B cell (primary cell): ENCODE results near the gene MT1G. TPM values are rescaled to one million over a fixed set of nuclear protein-coding genes. Genes with fewer than 3 reads are reported as not detected.

Experiments
- ATAC-seq: fragments of 200-7000 bp; cut with Tn5 transposase; one replicate; pipeline ENCODE4 v1.10.0; 2021; ENCODE audit warnings: low read depth, mild to moderate bottlenecking, moderate number of reproducible peaks, moderate library complexity
- CTCF ChIA-PET: fragments of 350-600 bp; sonication (Branson Sonifier 250); formaldehyde crosslinking; loops from one replicate; lab custom pipeline; 2021; ENCODE audit warnings: antibody characterized with exemption, inconsistent platforms; lab: Charles Lee
- POLR2A ChIA-PET: fragments of 350-600 bp; sonication (Branson Sonifier 250); formaldehyde crosslinking; loops from one replicate; lab custom pipeline; 2021; ENCODE audit warnings: antibody characterized with exemption; lab: Charles Lee
- DNase-seq: peaks from one replicate; pipeline ENCODE4 v3.0.0; 2013
- H2AFZ ChIP-seq: 2 replicates; pipeline ENCODE4 v1.6.1; 2012; ENCODE audit warnings: mild to moderate bottlenecking, low read depth, low read length; ENCODE audit not compliant: insufficient read depth, poor library complexity, severe bottlenecking
- H3K27ac ChIP-seq, 2 donors: 1 replicate in 1 of 2; 2 replicates in 1 of 2; pipeline ENCODE4 v1.5.1; 2012 to 2013; ENCODE audit warnings: low read length in 2 of 2, mild to moderate bottlenecking in 2 of 2, moderate library complexity in 1 of 2
- H3K27me3 ChIP-seq, 4 experiments: fragments of 200-600 bp in 1 of 4; sonication (generic) in 1 of 4; replicated peaks in 1 of 4; 1 replicate in 2 of 4; 2 replicates in 2 of 4; pipeline versions ENCODE4 v1.6.1 to v1.7.0; 2013 to 2016; ENCODE audit warnings: low read length in 3 of 4, mild to moderate bottlenecking in 2 of 4, mixed read lengths in 1 of 4, moderate library complexity in 1 of 4; ENCODE audit not compliant: insufficient read depth in 4 of 4, control insufficient read depth in 3 of 4; ENCODE audit errors: control extremely low read depth in 1 of 4
- H3K36me3 ChIP-seq, 2 experiments: replicated peaks in 1 of 2; 1 replicate in 1 of 2; 2 replicates in 1 of 2; pipeline versions ENCODE4 v1.6.1 to v1.7.1; 2013; ENCODE audit warnings: low read length in 1 of 2; ENCODE audit not compliant: insufficient read depth in 2 of 2, control insufficient read depth in 1 of 2; ENCODE audit errors: control extremely low read depth in 1 of 2, extremely low read depth in 1 of 2
- H3K4me1 ChIP-seq, 2 donors: fragments of 200-600 bp in 1 of 2; sonication (generic) in 1 of 2; 1 replicate in 1 of 2; 2 replicates in 1 of 2; pipeline versions ENCODE4 v1.5.1 to v1.6.1; 2013 to 2017; ENCODE audit warnings: low read length in 2 of 2; ENCODE audit not compliant: control insufficient read depth in 2 of 2, insufficient read depth in 2 of 2
- H3K4me2 ChIP-seq: replicated peaks from 2 replicates; pipeline ENCODE3; 2012; ENCODE audit warnings: mild to moderate bottlenecking, low read depth, low read length; ENCODE audit not compliant: poor library complexity, severe bottlenecking
- H3K4me3 ChIP-seq, 5 experiments: fragments of 200-600 bp in 1 of 5; sonication (generic) in 1 of 5; 1 replicate in 3 of 5; 2 replicates in 2 of 5; pipeline versions ENCODE4 v1.5.1 to v1.7.0; 2011 to 2016; ENCODE audit warnings: low read length in 4 of 5, mild to moderate bottlenecking in 4 of 5, low read depth in 2 of 5, control low read depth in 1 of 5, moderate library complexity in 1 of 5; ENCODE audit not compliant: insufficient read depth in 1 of 5; ENCODE audit errors: control extremely low read depth in 1 of 5, extremely low read depth in 1 of 5
- H3K79me2 ChIP-seq: fragments of 200-600 bp; sonication (generic); one replicate; pipeline ENCODE4 v1.6.0; 2016; ENCODE audit warnings: low read length; ENCODE audit not compliant: control insufficient read depth, insufficient read depth
- H3K9ac ChIP-seq: fragments of 200-600 bp; sonication (generic); 2 replicates; pipeline ENCODE4 v1.6.1; 2017; ENCODE audit warnings: mild to moderate bottlenecking, low read length, moderate library complexity
- H3K9me3 ChIP-seq, 3 donors: one replicate each; pipeline versions ENCODE4 v1.6.1 to v1.7.1; 2013; ENCODE audit warnings: low read length in 2 of 3; ENCODE audit not compliant: control insufficient read depth in 2 of 3, insufficient read depth in 1 of 3; ENCODE audit errors: control extremely low read depth in 1 of 3
- H4K20me1 ChIP-seq: 2 replicates; pipeline ENCODE4 v1.6.0; 2012; ENCODE audit warnings: mild to moderate bottlenecking, low read length; ENCODE audit not compliant: insufficient read depth, control insufficient read depth, poor library complexity, severe bottlenecking
- H3K27ac Mint-ChIP-seq: one replicate; pipeline ENCODE4 v1.8.0; 2021; ENCODE audit warnings: mixed read lengths
- H3K27me3 Mint-ChIP-seq: one replicate; pipeline ENCODE4 v1.8.0; 2021; ENCODE audit warnings: mixed read lengths
- H3K4me1 Mint-ChIP-seq: one replicate; pipeline ENCODE4 v1.8.0; 2021; ENCODE audit warnings: mixed read lengths
- H3K4me3 Mint-ChIP-seq: one replicate; pipeline ENCODE4 v1.8.0; 2021; ENCODE audit warnings: mixed read lengths
- H3K9me3 Mint-ChIP-seq: one replicate; pipeline ENCODE4 v1.8.0; 2022; ENCODE audit warnings: mixed read lengths; ENCODE audit not compliant: insufficient read depth
- CTCF ChIP-seq: fragments of 200-600 bp; IDR thresholded peaks from one replicate; pipeline ENCODE4 v1.8.0; 2022; ENCODE audit warnings: antibody characterized with exemption, mild to moderate bottlenecking
- EZH2 ChIP-seq: IDR thresholded peaks from 2 replicates; pipeline ENCODE4 v1.6.1; 2012; ENCODE audit warnings: borderline replicate concordance, low read depth, mild to moderate bottlenecking, moderate library complexity, low read length; ENCODE audit not compliant: insufficient read depth, poor library complexity, severe bottlenecking
- WGBS: methylation state at CpG from one replicate; pipeline ENCODE4 v1.1.5; 2013; ENCODE audit warnings: missing lambda C conversion rate; ENCODE audit not compliant: insufficient coverage; 5-methylcytosine and 5-hydroxymethylcytosine counted together
- intact Hi-C: fragments of 100-400 bp; cut with micrococcal nuclease; formaldehyde crosslinking; loops from one replicate; pipeline ENCODE4 v1.10.0; 2022
- polyA plus RNA-seq: library from polyadenylated mRNA; depleted of rRNA; stranded (reverse); fragments of >200 nt; gene quantifications from 2 replicates; pipeline ENCODE4 v1.2.3, GENCODE V29; 2012
- total RNA-seq, 2 donors: library from RNA; stranded (reverse); fragments of 120-200 nt in 1 of 2; gene quantifications; 1 replicate in 1 of 2; 2 replicates in 1 of 2; pipeline versions ENCODE4 v1.2.3 to v1.2.4, GENCODE V29; 2013 to 2022

MT1G gene
- total and polyA plus RNA-seq, 2 donors (not counting 1 experiment from before 2014, with no cell fraction given): not detected

- H3K4me1 ChIP-seq: peaks cover 4 to 17% of the 10 kb centered on the region in 2 donors
- ChIA-PET CTCF (no interaction called here), POLR2A (no interaction called here)
- H3K27ac Mint-ChIP-seq: no peak overlapping the region
- H3K27ac ChIP-seq: no peak overlapping the region
- no peak overlapping the region for H3K4me2 ChIP-seq
- intact Hi-C loops: no loop called here
- H2AFZ ChIP-seq: no peak overlapping the region
- H3K9ac ChIP-seq: no peak overlapping the region
- H4K20me1 ChIP-seq: no peaks in the 10 kb centered on the region
- H3K9me3 ChIP-seq: no peaks in the 10 kb centered on the region
- no peaks in the 10 kb centered on the region for H3K9me3 Mint-ChIP-seq
- H3K36me3 ChIP-seq: no peaks in the 10 kb centered on the region
- no peak overlapping the region for H3K4me3 Mint-ChIP-seq
- TF ChIP-seq EZH2 (no peak), CTCF (no peak)
- no peaks in the 10 kb centered on the region for H3K79me2 ChIP-seq
- DNase-seq (no peak), ATAC-seq (no peak)
- peaks cover 0 to 41% (median 13%) of the 10 kb centered on the region in 4 experiments for H3K27me3 ChIP-seq
- peaks cover 12% of the 10 kb centered on the region for H3K4me1 Mint-ChIP-seq
- no peak overlapping the region for H3K4me3 ChIP-seq
- 90% methylated on average over 2 of the region's 2 CpGs for WGBS
- H3K27me3 Mint-ChIP-seq: peaks cover 42% of the 10 kb centered on the region
Observed at GRCh38 chr16:56649271-56649670, 18.6 kb downstream of the MT1G start.

- H3K9me3 Mint-ChIP-seq: no peaks in the 10 kb centered on the region
- POLR2A ChIA-PET: no interaction called here
- H3K27ac ChIP-seq: no peak overlapping the region
- H3K9me3 ChIP-seq: peaks cover 0 to 4% (median 0%) of the 10 kb centered on the region in 3 donors
- no peaks in the 10 kb centered on the region for H4K20me1 ChIP-seq
- H3K4me1 ChIP-seq: peaks cover 14 to 18% of the 10 kb centered on the region in 2 donors
- no peak overlapping the region for H3K4me3 ChIP-seq
- no peaks in the 10 kb centered on the region for H3K36me3 ChIP-seq
- DNase-seq: no peak
- no peak for TF ChIP-seq CTCF
- no peak for TF ChIP-seq EZH2
- intact Hi-C loops: no loop called here
- H3K27ac Mint-ChIP-seq: no peak overlapping the region
- peaks cover 47% of the 10 kb centered on the region for H3K27me3 Mint-ChIP-seq
- H3K27me3 ChIP-seq: peaks cover 0 to 51% (median 14%) of the 10 kb centered on the region in 4 experiments
- H2AFZ ChIP-seq: no peak overlapping the region
- H3K4me3 Mint-ChIP-seq: no peak overlapping the region
- no peaks in the 10 kb centered on the region for H3K79me2 ChIP-seq
- H3K4me1 Mint-ChIP-seq: peaks cover 12% of the 10 kb centered on the region
- no peak for ATAC-seq
- H3K9ac ChIP-seq: no peak overlapping the region
- H3K4me2 ChIP-seq: no peak overlapping the region
- 39% methylated on average over 31 of the region's 33 CpGs for WGBS
- CTCF ChIA-PET: interaction anchor here (1.2 kb wide), 1 partner anchor 53 kb away, joined by 3 read pairs; no protein-coding TSS in a partner anchor
Observed at GRCh38 chr16:56647641-56648431, 20.0 kb downstream of the MT1G start.
